ENCODE measurements around the gene ERC2.

Gene ERC2

DNA sequence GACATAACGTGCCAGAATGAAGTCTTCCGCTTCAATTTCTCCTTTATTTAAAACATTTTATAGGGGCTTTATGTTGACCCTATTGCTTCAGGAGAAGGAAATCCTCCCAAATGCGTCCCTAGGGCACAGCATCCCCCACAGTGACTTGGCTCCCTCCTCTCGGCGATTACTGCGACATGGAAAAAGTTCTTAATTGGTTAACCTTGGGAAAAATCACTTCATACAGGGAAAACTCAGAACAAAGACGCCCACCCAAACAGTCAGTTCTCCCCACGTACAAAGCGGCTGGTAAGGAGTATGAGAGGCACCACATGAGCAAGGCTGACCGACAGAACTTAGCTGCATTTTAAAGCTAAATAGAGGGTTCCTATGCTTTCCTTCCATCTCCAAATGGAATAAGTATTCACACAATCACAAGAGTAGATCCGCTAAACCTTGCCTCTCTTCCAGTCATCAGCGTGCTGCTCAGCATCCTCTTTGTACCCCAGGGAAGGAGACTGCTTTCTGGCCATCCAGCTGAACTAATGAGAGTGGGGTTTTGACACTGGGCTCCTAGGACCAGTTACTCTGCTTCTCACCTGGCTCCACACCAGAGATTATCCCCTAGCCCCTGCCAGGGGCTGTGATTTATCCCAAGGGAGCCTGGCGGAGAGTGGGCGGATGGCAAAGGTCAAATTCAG, 565.9 kb downstream of the ERC2 start:
- no peak for DNase-seq

- no peak for DNase-seq
Measured at GRCh38 chr3:55899887-55900286, 568.4 kb downstream of the ERC2 start.

DNA sequence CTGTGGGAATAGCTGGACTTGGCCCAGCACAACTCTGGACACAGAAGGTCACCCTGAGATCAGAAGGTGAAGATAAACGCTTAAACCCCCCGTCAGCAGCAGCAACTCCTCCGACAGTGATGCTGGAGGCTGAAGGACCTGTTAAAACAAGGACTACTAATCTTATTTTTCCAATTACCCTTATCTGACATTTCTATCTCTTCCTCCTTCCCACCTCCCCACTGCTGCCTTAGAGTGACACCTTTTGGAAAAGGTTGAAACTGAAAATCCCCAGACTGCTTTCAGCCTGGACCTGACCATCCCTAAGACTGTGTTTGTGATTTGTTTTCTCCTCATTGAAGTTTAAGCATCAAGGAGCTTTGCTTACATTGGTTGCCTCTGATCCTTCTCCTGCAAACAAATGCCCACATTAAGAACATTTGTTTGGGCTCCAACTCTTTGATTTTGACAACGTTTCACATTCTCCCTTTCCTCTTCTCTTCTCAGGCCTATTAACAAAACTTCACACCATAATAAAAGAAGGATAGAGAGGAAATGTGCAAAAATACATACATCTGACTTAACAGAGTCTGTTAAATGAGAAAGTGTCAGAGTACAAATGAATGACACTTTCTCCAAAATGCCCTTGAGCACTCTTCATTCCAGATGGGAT, 570.6 kb downstream of the ERC2 start:
- DNase-seq, result no peak

DNA sequence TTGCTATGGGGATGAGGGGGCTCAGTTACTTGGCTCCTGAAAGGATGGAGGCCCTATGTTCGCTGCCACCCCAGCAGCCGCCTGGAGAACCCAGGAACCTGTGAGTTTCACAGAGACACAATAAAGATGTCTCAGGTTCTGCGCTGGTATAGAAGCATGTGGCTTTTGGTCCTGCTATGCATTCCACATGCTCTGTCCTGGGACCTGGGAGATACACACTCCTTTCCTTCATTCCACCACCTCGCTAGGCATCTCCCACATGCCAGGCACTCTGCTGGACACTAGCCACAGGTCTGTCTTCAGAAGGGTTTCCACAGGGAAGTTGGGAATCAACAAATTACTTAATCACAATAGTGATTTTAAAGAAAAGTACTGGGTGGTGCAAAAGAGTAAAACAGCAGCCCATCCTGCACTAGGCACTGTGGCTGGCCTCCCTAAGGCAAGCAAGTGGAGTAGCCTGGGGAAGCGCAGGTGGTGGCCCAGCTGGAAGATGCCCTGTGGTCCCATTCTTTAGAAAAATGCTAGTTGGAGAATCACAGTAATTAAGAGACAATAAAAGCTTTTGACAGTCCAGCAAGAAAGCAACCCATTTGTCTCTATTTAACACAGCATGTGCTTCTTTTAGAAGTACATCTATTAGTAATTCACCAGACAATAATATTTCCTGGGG, 572.2 kb downstream of the ERC2 start:
- no peak for DNase-seq

GRCh38 chr3:55894605-55895004, 573.7 kb downstream of the ERC2 start:
- DNase-seq, result no peak

- DNase-seq, result no peak
Measured at GRCh38 chr3:55893045-55893664, 575.1 kb downstream of the ERC2 start.

DNA sequence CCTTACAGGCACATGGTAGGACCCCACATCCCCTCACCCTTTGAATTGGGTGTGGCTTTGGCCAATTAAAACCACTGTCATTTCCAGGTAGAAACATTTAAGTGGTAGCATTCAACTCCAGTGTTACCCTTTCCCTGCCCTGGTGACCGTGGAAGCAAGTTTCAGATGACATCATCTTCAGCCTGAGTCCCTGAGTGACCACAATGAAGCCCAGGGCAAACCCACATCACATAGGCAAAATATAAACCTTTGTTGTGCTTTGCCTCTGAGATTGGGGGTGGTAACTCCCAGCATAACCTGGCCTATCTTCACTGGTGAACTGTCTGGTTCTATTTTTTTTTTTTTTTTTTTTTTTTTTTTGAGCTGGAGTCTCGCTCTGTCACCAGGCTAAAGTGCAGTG, 577.2 kb downstream of the ERC2 start:
- no peak for DNase-seq

DNA sequence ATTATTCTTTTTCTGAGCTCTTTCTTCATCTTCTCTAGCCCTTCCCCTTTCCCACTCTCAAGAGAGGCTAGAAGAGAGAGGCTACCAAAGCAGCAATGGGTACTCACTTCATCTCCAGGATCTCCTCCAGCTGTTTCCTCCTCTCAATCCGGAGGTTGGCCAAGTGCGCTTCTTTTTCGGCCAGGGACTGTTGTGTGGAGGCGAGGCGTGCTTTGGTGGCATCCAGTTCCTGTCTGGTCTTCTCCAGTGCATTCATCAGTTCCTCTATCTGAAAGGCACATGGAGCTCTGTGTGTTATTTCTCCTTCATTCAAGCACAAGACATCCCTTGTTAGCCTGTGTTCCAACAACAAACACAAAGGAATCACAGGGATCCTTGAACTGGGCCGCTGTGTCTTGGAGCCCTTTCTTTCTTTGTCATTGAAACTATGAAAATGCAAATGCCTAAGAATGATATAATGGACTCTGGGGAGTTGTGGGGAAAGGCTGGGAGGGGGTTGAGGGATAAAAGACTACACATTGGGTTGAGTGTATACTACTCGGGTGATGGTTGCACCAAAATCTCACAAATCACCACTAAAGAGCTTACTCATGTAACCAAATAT, 579.9 kb downstream of the ERC2 start:
- DNase-seq, result no peak

DNA sequence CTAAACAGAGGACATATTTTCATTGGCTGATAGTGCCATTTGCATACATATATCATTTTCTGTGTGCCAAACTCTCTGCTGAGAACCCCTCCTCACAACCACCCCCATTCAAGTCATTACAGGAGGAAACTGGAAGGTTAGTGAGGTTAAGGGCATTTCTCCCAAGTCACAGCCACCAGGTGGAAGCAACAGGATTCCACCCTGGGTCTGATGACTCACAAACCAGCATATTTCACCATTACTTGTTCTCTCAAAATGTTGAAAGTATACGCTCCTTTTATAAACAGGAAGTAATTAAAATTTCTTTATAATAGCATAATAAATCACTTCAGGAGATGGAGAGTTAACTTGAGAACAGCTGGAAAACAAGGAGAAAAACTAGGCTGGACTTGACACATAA, 582.5 kb downstream of the ERC2 start:
- no peak for DNase-seq

DNA sequence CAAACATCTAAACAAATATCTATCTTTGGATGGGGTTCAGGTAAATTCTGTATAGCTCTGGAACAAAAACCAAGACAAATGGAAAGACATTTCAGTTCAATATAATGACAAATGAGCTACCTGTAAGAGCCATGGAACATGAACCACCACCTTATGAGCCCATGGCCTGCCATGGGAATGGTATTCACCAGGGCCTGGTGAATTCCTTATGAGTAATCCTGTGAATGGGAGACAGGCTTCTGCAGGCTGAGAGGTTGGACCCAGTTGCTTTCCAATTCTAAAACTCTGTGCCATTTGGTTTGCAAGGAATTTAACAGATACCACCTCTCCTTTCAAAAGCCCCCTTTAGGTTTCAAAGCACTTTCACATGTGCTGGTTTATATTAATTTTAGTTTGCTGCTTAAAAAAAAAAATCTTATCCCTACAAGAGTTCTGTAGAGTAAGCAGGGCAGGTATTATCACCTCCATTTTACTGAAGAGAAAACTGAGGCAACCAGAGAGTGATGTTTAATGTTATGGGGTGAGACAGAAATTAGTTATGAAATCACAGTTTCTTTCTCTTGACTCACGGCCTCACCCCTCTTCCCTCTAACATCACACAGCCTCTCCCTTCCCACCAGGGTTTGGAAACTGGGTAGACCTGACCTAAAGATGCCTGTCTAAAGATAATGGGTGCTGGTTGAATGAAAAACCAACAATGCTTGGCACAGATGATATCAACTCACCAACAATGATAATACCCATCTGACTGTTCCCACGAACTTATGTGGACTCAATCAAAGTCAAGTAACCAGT, 583.6 kb downstream of the ERC2 start:
- DNase-seq, result no peak

DNA sequence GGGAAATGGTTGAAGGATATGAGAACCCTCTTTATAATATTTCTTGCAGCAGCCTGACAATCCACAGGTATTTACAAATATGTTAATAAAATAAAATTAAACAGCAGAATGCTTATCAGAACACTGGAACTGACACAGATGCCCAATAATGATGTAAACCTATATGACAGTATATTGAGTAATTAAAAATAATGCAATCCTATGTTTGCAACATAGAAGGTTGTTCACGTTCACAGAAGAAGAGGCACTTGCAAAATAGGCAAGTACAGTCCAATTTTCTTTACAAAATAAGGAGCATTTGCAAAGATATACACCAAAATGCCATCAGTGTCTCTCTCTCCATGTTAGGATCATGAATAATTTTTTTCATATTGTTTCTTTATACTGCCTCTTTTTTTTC, 584.2 kb downstream of the ERC2 start:
- no peak for DNase-seq

GRCh38 chr3:55882006-55882405, 586.3 kb downstream of the ERC2 start:
- no peak for DNase-seq

DNA sequence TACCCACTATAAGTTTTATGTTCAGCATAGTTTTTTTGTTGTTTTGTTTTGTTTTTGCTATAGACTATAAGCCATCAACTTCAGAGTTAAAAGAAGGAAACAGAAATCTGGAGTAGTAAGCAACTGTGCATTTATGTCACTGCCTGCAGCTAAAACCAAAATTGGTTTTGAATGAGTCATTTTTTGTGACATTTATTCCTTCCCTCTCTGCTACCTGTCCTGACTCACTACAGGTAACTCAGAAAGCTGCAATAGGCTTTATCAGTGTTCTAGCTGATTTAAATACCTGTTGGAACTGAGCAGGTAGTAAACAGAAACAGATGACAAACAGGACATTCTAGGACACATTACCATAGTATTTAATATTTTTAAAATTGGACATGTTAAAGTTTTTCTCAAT, 587.9 kb downstream of the ERC2 start:
- DNase-seq, result no peak

- no peak for DNase-seq
Measured at GRCh38 chr3:55879901-55880331, 588.4 kb downstream of the ERC2 start.

- no peak for DNase-seq
Measured at GRCh38 chr3:55877703-55878102, 590.6 kb downstream of the ERC2 start.

DNA sequence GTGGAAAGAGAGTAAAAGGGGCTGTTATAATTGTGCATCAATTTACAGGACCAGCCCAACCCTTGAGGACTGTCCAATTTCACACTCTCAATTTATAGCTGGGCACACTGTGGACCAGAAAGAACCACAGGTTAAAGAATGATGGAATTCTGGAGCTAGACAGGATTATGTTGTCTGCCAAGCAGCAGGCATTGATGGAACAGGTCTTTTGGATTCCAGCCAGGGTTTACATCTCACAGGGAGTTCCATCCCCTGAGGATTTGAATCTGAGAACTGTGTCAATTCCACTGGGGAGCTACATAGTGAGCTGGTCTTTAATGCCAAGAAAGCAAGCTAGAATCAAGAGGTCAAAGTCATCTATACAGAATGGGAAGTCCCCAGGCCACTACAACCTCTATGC, 591.7 kb downstream of the ERC2 start:
- no peak for DNase-seq

DNA sequence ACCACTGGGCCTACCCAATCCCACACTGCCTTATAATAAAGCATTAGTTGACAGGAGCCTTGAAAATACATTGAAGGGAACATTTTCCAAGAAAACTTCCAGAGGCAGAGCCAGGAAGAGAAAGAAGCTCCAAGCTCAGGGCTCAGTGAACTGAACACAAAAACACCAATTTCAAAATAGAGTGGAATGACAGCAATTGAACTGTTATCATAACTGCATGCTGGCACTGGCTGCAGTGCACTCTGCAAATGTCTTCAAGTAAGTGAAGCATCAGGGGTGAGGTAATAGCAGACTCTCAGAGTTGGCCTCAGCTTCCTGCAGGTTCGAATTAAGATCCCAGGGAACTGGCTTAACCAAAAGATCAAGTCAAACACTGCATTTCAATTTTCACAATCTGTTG, 593.2 kb downstream of the ERC2 start:
- no peak for DNase-seq

GRCh38 chr3:55873523-55874254, 594.6 kb downstream of the ERC2 start:
- no peak for DNase-seq

DNA sequence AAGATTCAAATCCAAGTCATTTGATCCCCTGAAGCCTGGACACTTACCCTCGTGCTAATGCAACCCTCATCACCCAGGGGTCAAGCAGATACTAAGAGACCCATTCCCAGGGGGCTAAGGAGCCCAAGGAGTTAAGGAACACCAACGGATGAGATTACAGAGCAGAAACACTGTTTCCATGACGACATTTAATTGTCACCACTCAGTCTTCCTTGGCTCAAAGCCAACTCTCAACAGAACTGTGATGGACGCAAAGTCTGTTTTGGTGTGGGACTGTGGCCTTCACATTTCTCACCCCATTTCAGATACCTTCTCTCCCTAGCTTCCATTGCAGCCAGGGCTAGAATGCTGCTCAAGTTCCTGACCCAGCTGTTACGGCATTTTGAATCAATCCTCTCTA, 597.7 kb downstream of the ERC2 start:
- DNase-seq, result no peak

- no peak for DNase-seq
Measured at GRCh38 chr3:55868347-55868746, 599.9 kb downstream of the ERC2 start.

GRCh38 chr3:55863028-55863427, 605.2 kb downstream of the ERC2 start:
- DNase-seq, result no peak
